NB4 (cell line): ENCODE measurements around the gene ANKAR.

Source experiments
- CTCF ChIP-seq: IDR thresholded peaks from one replicate; pipeline ENCODE4 v1.5.1; 2012; ENCODE audit warnings: low read depth, low read length
- MAX ChIP-seq: IDR thresholded peaks from 2 replicates; pipeline ENCODE4 v1.6.1; 2011; ENCODE audit warnings: low read depth, low read length
- POLR2A ChIP-seq: IDR thresholded peaks from 2 replicates; pipeline ENCODE4 v1.6.1; 2011; ENCODE audit warnings: mild to moderate bottlenecking; ENCODE audit not compliant: insufficient read length; ENCODE audit errors: extremely low read depth

- TF ChIP-seq CTCF (peak; percentile 92), POLR2A (peak; percentile 97), MAX (peak; percentile 85)
Measured at GRCh38 chr2:189661148-189661956, 13.1 kb upstream of the ANKAR start, which contains the start of gene ASNSD1.
